ENCODE data around the gene IL18RAP. TPM values are rescaled to one million over a fixed set of nuclear protein-coding genes. Genes with fewer than 3 reads are reported as not detected.

Gene IL18RAP
- total and polyA plus RNA-seq, 9 donors = 0.14 to 0.39 (median 0.27) TPM

GRCh38 chr2:102435741-102436140, 12.8 kb downstream of the IL18RAP start:
- H3K27me3 ChIP-seq (ENCODE audit: control insufficient read depth, insufficient read depth, low read length) = no peaks in the 10 kb centered on the region
- no peaks in the 10 kb centered on the region for H3K9me3 ChIP-seq (replicated peaks; ENCODE audit: control insufficient read depth, low read depth, low read length)
- no peaks in the 10 kb centered on the region for H3K36me3 ChIP-seq (ENCODE audit: control insufficient read depth, insufficient read depth, low read length)
- peak; percentile 44 for DNase-seq
- H3K4me3 ChIP-seq (ENCODE audit: low read length) = no peak overlapping the region
- H3K4me1 ChIP-seq (ENCODE audit: control insufficient read depth, insufficient read depth, low read length) = no peaks in the 10 kb centered on the region
- WGBS (ENCODE audit: insufficient coverage) = no CpG with 5 or more reads among the region's 2 CpGs
- peak overlapping the region; percentile 59 for H3K27ac ChIP-seq (ENCODE audit: low read length)

GRCh38 chr2:102436323-102436722, 13.4 kb downstream of the IL18RAP start:
- Histone ChIP-seq H3K27me3 (ENCODE audit: control insufficient read depth, insufficient read depth, low read length) (no peaks in the 10 kb centered on the region), H3K4me3 (ENCODE audit: low read length) (no peak overlapping the region), H3K36me3 (ENCODE audit: control insufficient read depth, insufficient read depth, low read length) (no peaks in the 10 kb centered on the region), H3K4me1 (ENCODE audit: control insufficient read depth, insufficient read depth, low read length) (no peaks in the 10 kb centered on the region), H3K9me3 (replicated peaks; ENCODE audit: control insufficient read depth, low read depth, low read length) (no peaks in the 10 kb centered on the region), H3K27ac (ENCODE audit: low read length) (peak overlapping the region; percentile 59)
- WGBS (ENCODE audit: insufficient coverage) = no CpG with 5 or more reads among the region's 3 CpGs
- DNase-seq = peak; percentile 48

GRCh38 chr2:102437122-102437521, 14.2 kb downstream of the IL18RAP start:
- no peaks in the 10 kb centered on the region for H3K4me1 ChIP-seq (ENCODE audit: control insufficient read depth, insufficient read depth, low read length)
- WGBS (ENCODE audit: insufficient coverage) = 49% methylated on average over 4 of the region's 4 CpGs

GRCh38 chr2:102438111-102438510, 15.2 kb downstream of the IL18RAP start:
- H3K36me3 ChIP-seq (ENCODE audit: control insufficient read depth, insufficient read depth, low read length) = no peaks in the 10 kb centered on the region

More at GRCh38 chr2:102437122-102437521, 14.2 kb downstream of the IL18RAP start:
- no peak for DNase-seq
- H3K36me3 ChIP-seq (ENCODE audit: control insufficient read depth, insufficient read depth, low read length) = no peaks in the 10 kb centered on the region
- H3K27me3 ChIP-seq (ENCODE audit: control insufficient read depth, insufficient read depth, low read length) = no peaks in the 10 kb centered on the region
- H3K9me3 ChIP-seq (replicated peaks; ENCODE audit: control insufficient read depth, low read depth, low read length) = no peaks in the 10 kb centered on the region
- H3K27ac ChIP-seq (ENCODE audit: low read length) = no peak overlapping the region
- H3K4me3 ChIP-seq (ENCODE audit: low read length) = no peak overlapping the region

GRCh38 chr2:102438578-102438977, 15.6 kb downstream of the IL18RAP start:
- H3K27me3 ChIP-seq (ENCODE audit: control insufficient read depth, insufficient read depth, low read length) = no peaks in the 10 kb centered on the region

More at GRCh38 chr2:102438111-102438510, 15.2 kb downstream of the IL18RAP start:
- no peak overlapping the region for H3K27ac ChIP-seq (ENCODE audit: low read length)
- H3K4me1 ChIP-seq (ENCODE audit: control insufficient read depth, insufficient read depth, low read length) = no peaks in the 10 kb centered on the region
- H3K27me3 ChIP-seq (ENCODE audit: control insufficient read depth, insufficient read depth, low read length) = no peaks in the 10 kb centered on the region
- H3K9me3 ChIP-seq (replicated peaks; ENCODE audit: control insufficient read depth, low read depth, low read length) = no peaks in the 10 kb centered on the region
- no CpG with 5 or more reads among the region's 3 CpGs for WGBS (ENCODE audit: insufficient coverage)
- H3K4me3 ChIP-seq (ENCODE audit: low read length) = no peak overlapping the region
- no peak for DNase-seq

GRCh38 chr2:102439065-102439695, 16.2 kb downstream of the IL18RAP start:
- H3K36me3 ChIP-seq (ENCODE audit: control insufficient read depth, insufficient read depth, low read length) = no peaks in the 10 kb centered on the region
- no peak overlapping the region for H3K27ac ChIP-seq (ENCODE audit: low read length)
- no peaks in the 10 kb centered on the region for H3K4me1 ChIP-seq (ENCODE audit: control insufficient read depth, insufficient read depth, low read length)
- no peak for DNase-seq
- no peaks in the 10 kb centered on the region for H3K27me3 ChIP-seq (ENCODE audit: control insufficient read depth, insufficient read depth, low read length)
- 37% methylated on average over 4 of the region's 6 CpGs for WGBS (ENCODE audit: insufficient coverage)
- H3K9me3 ChIP-seq (replicated peaks; ENCODE audit: control insufficient read depth, low read depth, low read length) = no peaks in the 10 kb centered on the region
- H3K4me3 ChIP-seq (ENCODE audit: low read length) = no peak overlapping the region

More at GRCh38 chr2:102438578-102438977, 15.6 kb downstream of the IL18RAP start:
- Histone ChIP-seq H3K27ac (ENCODE audit: low read length) (no peak overlapping the region), H3K36me3 (ENCODE audit: control insufficient read depth, insufficient read depth, low read length) (no peaks in the 10 kb centered on the region), H3K4me3 (ENCODE audit: low read length) (no peak overlapping the region), H3K9me3 (replicated peaks; ENCODE audit: control insufficient read depth, low read depth, low read length) (no peaks in the 10 kb centered on the region), H3K4me1 (ENCODE audit: control insufficient read depth, insufficient read depth, low read length) (no peaks in the 10 kb centered on the region)
- WGBS (ENCODE audit: insufficient coverage) = 86% methylated on average over 1 of the region's 2 CpGs
- DNase-seq = no peak

- Histone ChIP-seq H3K36me3 (ENCODE audit: control insufficient read depth, insufficient read depth, low read length) (no peaks in the 10 kb centered on the region), H3K4me1 (ENCODE audit: control insufficient read depth, insufficient read depth, low read length) (no peaks in the 10 kb centered on the region), H3K4me3 (ENCODE audit: low read length) (no peak overlapping the region), H3K9me3 (replicated peaks; ENCODE audit: control insufficient read depth, low read depth, low read length) (no peaks in the 10 kb centered on the region), H3K27me3 (ENCODE audit: control insufficient read depth, insufficient read depth, low read length) (no peaks in the 10 kb centered on the region), H3K27ac (ENCODE audit: low read length) (no peak overlapping the region)
- WGBS (ENCODE audit: insufficient coverage) = 14% methylated on average over 7 of the region's 13 CpGs
- DNase-seq = peak; percentile 44
Observed at GRCh38 chr2:102442967-102443828, 20.2 kb downstream of the IL18RAP start.

- Histone ChIP-seq H3K27me3 (ENCODE audit: control insufficient read depth, insufficient read depth, low read length) (no peaks in the 10 kb centered on the region), H3K4me3 (ENCODE audit: low read length) (no peak overlapping the region), H3K36me3 (ENCODE audit: control insufficient read depth, insufficient read depth, low read length) (no peaks in the 10 kb centered on the region), H3K9me3 (replicated peaks; ENCODE audit: control insufficient read depth, low read depth, low read length) (no peaks in the 10 kb centered on the region), H3K4me1 (ENCODE audit: control insufficient read depth, insufficient read depth, low read length) (no peaks in the 10 kb centered on the region), H3K27ac (ENCODE audit: low read length) (no peak overlapping the region)
- WGBS (ENCODE audit: insufficient coverage) = no CpG with 5 or more reads among the region's 3 CpGs
- DNase-seq = no peak
Observed at GRCh38 chr2:102444233-102444632, 21.3 kb downstream of the IL18RAP start.

GRCh38 chr2:102446936-102447335, 24.0 kb downstream of the IL18RAP start:
- Histone ChIP-seq H3K9me3 (replicated peaks; ENCODE audit: control insufficient read depth, low read depth, low read length) (no peaks in the 10 kb centered on the region), H3K27ac (ENCODE audit: low read length) (no peak overlapping the region), H3K36me3 (ENCODE audit: control insufficient read depth, insufficient read depth, low read length) (no peaks in the 10 kb centered on the region), H3K4me1 (ENCODE audit: control insufficient read depth, insufficient read depth, low read length) (no peaks in the 10 kb centered on the region), H3K27me3 (ENCODE audit: control insufficient read depth, insufficient read depth, low read length) (no peaks in the 10 kb centered on the region), H3K4me3 (ENCODE audit: low read length) (no peak overlapping the region)
- 100% methylated on average over 5 of the region's 9 CpGs for WGBS (ENCODE audit: insufficient coverage)
- DNase-seq = no peak

GRCh38 chr2:102449370-102449974, 26.5 kb downstream of the IL18RAP start:
- no peak overlapping the region for H3K4me3 ChIP-seq (ENCODE audit: low read length)
- H3K27me3 ChIP-seq (ENCODE audit: control insufficient read depth, insufficient read depth, low read length) = no peaks in the 10 kb centered on the region
- H3K9me3 ChIP-seq (replicated peaks; ENCODE audit: control insufficient read depth, low read depth, low read length) = no peaks in the 10 kb centered on the region
- WGBS (ENCODE audit: insufficient coverage) = no CpG with 5 or more reads among the region's 1 CpG
- DNase-seq = peak; percentile 53
- no peaks in the 10 kb centered on the region for H3K4me1 ChIP-seq (ENCODE audit: control insufficient read depth, insufficient read depth, low read length)
- H3K36me3 ChIP-seq (ENCODE audit: control insufficient read depth, insufficient read depth, low read length) = no peaks in the 10 kb centered on the region
- H3K27ac ChIP-seq (ENCODE audit: low read length) = no peak overlapping the region

Data from muscle of leg (tissue), 11 donors.